BJ (cell line): ENCODE measurements around the gene CHST11. TPM values are rescaled to one million over a fixed set of nuclear protein-coding genes. Genes with fewer than 3 reads are reported as not detected.

Experiments used
- CTCF ChIA-PET: fragments of 350-600 bp; formaldehyde crosslinking; extraction: SDS; loops from one replicate; lab custom pipeline; 2021; ENCODE audit warnings: antibody characterized with exemption, inconsistent platforms; lab: Yijun Ruan, JAX
- POLR2A ChIA-PET: fragments of 300-600 bp; sonication (Branson Sonifier 250); formaldehyde crosslinking; extraction: SDS; loops from one replicate; lab custom pipeline; 2021; ENCODE audit warnings: antibody characterized with exemption; lab: Charles Lee
- DNase-seq: peaks from one replicate; pipeline ENCODE4 v3.0.0-alpha.2; 2011; ENCODE audit warnings: low read depth
- H3K27me3 ChIP-seq: 2 replicates; pipeline ENCODE4 v1.6.0; 2011; ENCODE audit warnings: low read length; ENCODE audit not compliant: control insufficient read depth, insufficient read depth
- H3K36me3 ChIP-seq: 2 replicates; pipeline ENCODE4 v1.5.1; 2011; ENCODE audit warnings: low read length; ENCODE audit not compliant: control insufficient read depth, insufficient read depth
- H3K4me3 ChIP-seq: 2 replicates; pipeline ENCODE4 v1.5.1; 2011; ENCODE audit warnings: low read depth, mild to moderate bottlenecking, control low read depth, low read length
- CTCF ChIP-seq: IDR thresholded peaks from 2 replicates; pipeline ENCODE4 v1.5.1; 2011; ENCODE audit warnings: low read depth, mild to moderate bottlenecking, control low read depth, inconsistent platforms, low read length, moderate library complexity; ENCODE audit not compliant: insufficient read depth
- polyA plus RNA-seq: library from polyadenylated mRNA; depleted of rRNA; stranded (reverse); fragments of >200 nt; gene quantifications from 2 replicates; pipeline ENCODE4 v1.2.3, GENCODE V29; 2011

The CHST11 gene
- polyA plus RNA-seq, 1 experiment: 7.3 TPM

GRCh38 chr12:104480826-104481440 lies 24.2 kb downstream of the CHST11 start:
- H3K36me3 ChIP-seq: peaks cover 2% of the 10 kb centered on the region; the same call in 1 of the 2 replicates
- no peaks in the 10 kb centered on the region for H3K27me3 ChIP-seq
- POLR2A ChIA-PET: no interaction called here
- DNase-seq: no peak
- TF ChIP-seq CTCF: no peak
- no peak overlapping the region for H3K4me3 ChIP-seq
- CTCF ChIA-PET: interaction anchor here (1.0 kb wide), 1 partner anchor 52 kb away, joined by 3 read pairs; no protein-coding TSS in a partner anchor

- no peak for DNase-seq
- CTCF ChIA-PET: interaction anchor here (0.7 to 1.3 kb wide), 2 partner anchors 8 to 10 kb away, joined by 3 read pairs; no protein-coding TSS in a partner anchor
- Histone ChIP-seq H3K4me3 (no peak overlapping the region), H3K36me3 (peaks cover 2% of the 10 kb centered on the region; the same call in 1 of the 2 replicates), H3K27me3 (no peaks in the 10 kb centered on the region)
- POLR2A ChIA-PET: no interaction called here
- TF ChIP-seq CTCF: no peak
Measured at GRCh38 chr12:104482113-104482512, 25.4 kb downstream of the CHST11 start.

GRCh38 chr12:104482748-104483147 lies 26.0 kb downstream of the CHST11 start:
- ChIA-PET POLR2A (no interaction called here), CTCF (interaction anchor here (0.9 kb wide), 1 partner anchor 10 kb away, joined by 3 read pairs; no protein-coding TSS in a partner anchor)
- H3K27me3 ChIP-seq: no peaks in the 10 kb centered on the region
- DNase-seq: no peak
- H3K4me3 ChIP-seq: no peak overlapping the region
- peaks cover 2% of the 10 kb centered on the region; the same call in 1 of the 2 replicates for H3K36me3 ChIP-seq
- TF ChIP-seq CTCF: no peak

- ChIA-PET CTCF (no interaction called here), POLR2A (no interaction called here)
- TF ChIP-seq CTCF: no peak
- Histone ChIP-seq H3K4me3 (no peak overlapping the region), H3K36me3 (peaks cover 2% of the 10 kb centered on the region; the same call in 1 of the 2 replicates), H3K27me3 (no peaks in the 10 kb centered on the region)
- no peak for DNase-seq
Measured at GRCh38 chr12:104484079-104484478, 27.3 kb downstream of the CHST11 start.

GRCh38 chr12:104485651-104486362 lies 29.1 kb downstream of the CHST11 start:
- no peak overlapping the region for H3K4me3 ChIP-seq
- no peak for TF ChIP-seq CTCF
- DNase-seq: no peak
- POLR2A ChIA-PET: no interaction called here
- no peaks in the 10 kb centered on the region for H3K27me3 ChIP-seq
- H3K36me3 ChIP-seq: peaks cover 2% of the 10 kb centered on the region; the same call in 1 of the 2 replicates
- CTCF ChIA-PET: no interaction called here
